Uterus (tissue), 4 donors: ENCODE data around the gene IQGAP1. TPM values are rescaled to one million over a fixed set of nuclear protein-coding genes. Genes with fewer than 3 reads are reported as not detected.
"Not testable (repeated sequence)": the region's sequence is repeated elsewhere in the genome, so short reads cannot be mapped to it uniquely, and the experiment has no call there.

Experiments
- DNase-seq, 2 donors: peaks; one replicate each; pipeline ENCODE4 v3.0.0-alpha.2; 2019 to 2020
- H3K27ac ChIP-seq, 2 donors: fragments of 200-600 bp; sonication (generic); 1 replicate in 1 of 2; 2 replicates in 1 of 2; pipeline ENCODE4 v1.5.1; 2016 to 2018
- H3K27me3 ChIP-seq, 2 donors: fragments of 200-600 bp; sonication (generic); one replicate each; pipeline ENCODE4 v1.5.1; 2018 to 2019; ENCODE audit warnings: control low read depth in 1 of 2
- H3K36me3 ChIP-seq, 2 donors: fragments of 200-600 bp; sonication (generic); one replicate each; pipeline ENCODE4 v1.5.1; 2019; ENCODE audit warnings: control low read depth in 1 of 2
- H3K4me1 ChIP-seq, 2 donors: fragments of 200-600 bp; sonication (generic); one replicate each; pipeline ENCODE4 v1.5.1; 2018 to 2019; ENCODE audit warnings: control low read depth in 1 of 2
- H3K4me3 ChIP-seq, 2 donors: fragments of 200-600 bp; sonication (generic); 1 replicate in 1 of 2; 2 replicates in 1 of 2; pipeline ENCODE4 v1.5.1; 2018 to 2019; ENCODE audit warnings: mild to moderate bottlenecking in 1 of 2
- H3K9me3 ChIP-seq, 2 donors: fragments of 200-600 bp; sonication (generic); one replicate each; pipeline ENCODE4 v1.5.1; 2019; ENCODE audit warnings: control low read depth in 1 of 2
- CTCF ChIP-seq, 4 experiments: fragments of 200-600 bp in 2 of 4; fragments of 450-650 bp in 2 of 4; sonication (generic) in 2 of 4; IDR thresholded peaks; one replicate each; pipeline ENCODE4 v1.5.1; 2016 to 2019; ENCODE audit warnings: antibody characterized with exemption in 4 of 4, mild to moderate bottlenecking in 2 of 4, moderate library complexity in 1 of 4
- POLR2A ChIP-seq, 2 donors: fragments of 450-650 bp; IDR thresholded peaks; one replicate each; pipeline ENCODE4 v1.6.1; 2016; ENCODE audit warnings: antibody characterized with exemption in 2 of 2, mild to moderate bottlenecking in 1 of 2, moderate library complexity in 1 of 2
- intact Hi-C: fragments of 100-400 bp; cut with DNase I; formaldehyde crosslinking; loops from one replicate; pipeline ENCODE4 v1.15.1; 2023; ENCODE audit warnings: low total_unique reads
- total RNA-seq, 4 donors: library from RNA; depleted of rRNA in 3 of 4; stranded (reverse); fragments of >200 nt in 3 of 4; gene quantifications; one replicate each; pipeline versions ENCODE4 v1.1.0 to v1.2.4, GENCODE V29; 2014 to 2023
- donor health status: DM: yes; HTN: yes; CAD: no.

The IQGAP1 gene
- total RNA-seq, 4 donors from 2014 or later, result 195 to 777 (median 290) TPM

DNA sequence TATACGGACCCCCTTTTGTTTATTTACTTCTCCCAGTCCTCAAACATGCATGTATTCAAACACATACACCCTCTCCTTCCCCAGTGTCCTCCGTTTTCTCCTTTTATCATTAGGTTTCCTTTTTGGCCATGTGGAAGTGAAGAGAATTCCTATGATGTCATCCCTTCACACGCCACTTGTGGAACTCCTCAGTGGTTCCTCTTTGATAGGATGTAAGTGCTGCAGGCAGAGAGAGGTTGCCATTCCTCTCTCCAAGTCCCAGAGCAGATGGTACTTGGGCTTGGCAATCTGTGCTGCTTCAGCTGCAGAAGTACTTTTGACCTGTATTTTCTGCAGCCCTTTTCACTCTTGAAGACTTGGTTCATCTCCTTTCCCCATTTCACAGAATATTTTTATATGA lies 108.7 kb downstream of the IQGAP1 start:
- Histone ChIP-seq H3K9me3 (no peaks in the 10 kb centered on the region), H3K27ac (no peak overlapping the region), H3K4me3 (no peak overlapping the region), H3K4me1 (no peaks in the 10 kb centered on the region), H3K27me3 (no peaks in the 10 kb centered on the region), H3K36me3 (no peaks in the 10 kb centered on the region)
- DNase-seq, result no peak
- TF ChIP-seq POLR2A (IDR thresholded peaks at IDR 0.05), result no peak
- no peak for TF ChIP-seq CTCF (IDR thresholded peaks at IDR 0.05)
- intact Hi-C loops, result no loop called here

DNA sequence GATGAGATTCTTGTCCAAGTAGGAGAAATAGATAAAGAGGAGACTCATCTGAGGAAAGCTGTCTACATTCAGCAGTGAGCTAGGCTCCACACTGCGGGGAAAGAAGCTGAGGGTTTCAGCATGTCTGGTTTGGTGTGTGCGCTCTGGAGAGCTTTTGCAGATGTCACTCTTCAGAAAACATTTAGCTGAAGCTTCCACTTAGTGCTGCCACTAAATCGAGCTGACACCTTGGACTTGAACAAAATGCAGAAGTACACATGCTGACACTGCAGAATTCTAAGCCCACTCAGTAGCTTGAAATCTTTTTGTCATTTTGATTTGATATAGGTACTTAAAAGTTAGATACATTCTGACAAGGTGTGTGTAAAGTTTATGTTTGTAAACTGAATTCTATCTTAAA lies 109.3 kb downstream of the IQGAP1 start:
- intact Hi-C loops, result no loop called here
- Histone ChIP-seq H3K36me3 (no peaks in the 10 kb centered on the region), H3K9me3 (no peaks in the 10 kb centered on the region)

GRCh38 chr15:90497912-90498311 lies 109.9 kb downstream of the IQGAP1 start:
- Histone ChIP-seq H3K4me3 (no peak overlapping the region), H3K4me1 (no peaks in the 10 kb centered on the region), H3K9me3 (no peaks in the 10 kb centered on the region), H3K27me3 (no peaks in the 10 kb centered on the region), H3K27ac (no peak overlapping the region), H3K36me3 (no peaks in the 10 kb centered on the region)
- intact Hi-C loops, result no loop called here
- TF ChIP-seq CTCF (IDR thresholded peaks at IDR 0.05), result no peak
- TF ChIP-seq POLR2A (IDR thresholded peaks at IDR 0.05), result no peak
- no peak for DNase-seq

More for the DNA sequence above, 109.3 kb downstream of the IQGAP1 start:
- Histone ChIP-seq H3K4me3 (no peak overlapping the region), H3K27ac (no peak overlapping the region), H3K27me3 (no peaks in the 10 kb centered on the region), H3K4me1 (no peaks in the 10 kb centered on the region)
- DNase-seq, result no peak
- no peak for TF ChIP-seq CTCF (IDR thresholded peaks at IDR 0.05)
- no peak for TF ChIP-seq POLR2A (IDR thresholded peaks at IDR 0.05)

- DNase-seq, result no peak
- TF ChIP-seq CTCF (IDR thresholded peaks at IDR 0.05), result no peak
- no peak for TF ChIP-seq POLR2A (IDR thresholded peaks at IDR 0.05)
- Histone ChIP-seq H3K27ac (no peak overlapping the region), H3K4me3 (no peak overlapping the region), H3K27me3 (no peaks in the 10 kb centered on the region), H3K9me3 (no peaks in the 10 kb centered on the region), H3K4me1 (no peaks in the 10 kb centered on the region), H3K36me3 (no peaks in the 10 kb centered on the region)
- intact Hi-C loops, result no loop called here
These were observed 112.1 kb downstream of the IQGAP1 start for GRCh38 chr15:90500171-90500570.

- Histone ChIP-seq H3K36me3 (no peaks in the 10 kb centered on the region), H3K4me3 (no peak overlapping the region), H3K27me3 (no peaks in the 10 kb centered on the region), H3K27ac (no peak overlapping the region), H3K9me3 (no peaks in the 10 kb centered on the region), H3K4me1 (no peaks in the 10 kb centered on the region)
- intact Hi-C loops, result no loop called here
- DNase-seq, result no peak
- no peak for TF ChIP-seq CTCF (IDR thresholded peaks at IDR 0.05)
These were observed 113.9 kb downstream of the IQGAP1 start for GRCh38 chr15:90501898-90502297.

- intact Hi-C loops, H3K4me1 ChIP-seq, DNase-seq, H3K27me3 ChIP-seq, H3K36me3 ChIP-seq, H3K9me3 ChIP-seq, H3K4me3 ChIP-seq, H3K27ac ChIP-seq: not testable (repeated sequence)
These were observed 122.7 kb downstream of the IQGAP1 start for GRCh38 chr15:90510781-90511180.

GRCh38 chr15:90511211-90511618 lies 123.2 kb downstream of the IQGAP1 start:
- intact Hi-C loops, H3K27me3 ChIP-seq, DNase-seq, H3K27ac ChIP-seq, H3K4me1 ChIP-seq, H3K36me3 ChIP-seq, H3K9me3 ChIP-seq, H3K4me3 ChIP-seq: not testable (repeated sequence)
